Subcutaneous preadipocyte (primary cell): ENCODE results near the gene KDM6B. TPM values are rescaled to one million over a fixed set of nuclear protein-coding genes. Genes with fewer than 3 reads are reported as not detected.

Source experiments
- total RNA-seq: library from RNA; depleted of rRNA; stranded (reverse); fragments of >200 nt; gene quantifications from 2 replicates; pipeline ENCODE4 v1.2.3, GENCODE V29; 2012

The KDM6B gene
- total RNA-seq: 3.3 and 5.1 TPM in 2 replicates

GRCh38 chr17:7833795-7834541 lies at the start of gene KDM6B:
KDM6B (plus strand) TSS chr17:7834217; CDS start chr17:7845555, 11,338 bp downstream.

GRCh38 chr17:7854851-7855659 lies 21.0 kb downstream of the KDM6B start, which contains the start of gene TMEM88:
TMEM88 (plus strand) TSS chr17:7855066; CDS start chr17:7855075, 9 bp downstream.

GRCh38 chr17:7856811-7857712 lies 23.0 kb downstream of the KDM6B start, which contains the start of gene NAA38:
NAA38 (minus strand) TSS chr17:7857559; CDS start chr17:7857463, 96 bp downstream.

GRCh38 chr17:7857713-7858521 lies 23.9 kb downstream of the KDM6B start, which contains the start of gene CYB5D1:
CYB5D1 (plus strand) TSS chr17:7858003; CDS start chr17:7858135, 132 bp downstream.

Other genes with a start within 250 kb of the KDM6B start
- 0.20 TPM in 1 of 2 replicates, not detected in the other for gene SOX15, start 244.1 kb upstream of the KDM6B start, total RNA-seq
- gene FXR2, start 219.3 kb upstream of the KDM6B start, total RNA-seq: 27.6 and 35.8 TPM in 2 replicates
- gene SAT2, start 206.4 kb upstream of the KDM6B start, total RNA-seq: 19.2 and 20.9 TPM in 2 replicates
- gene SHBG, start 204.1 kb upstream of the KDM6B start, total RNA-seq: 0.37 and 0.39 TPM in 2 replicates
- not detected in 2 replicates for gene ATP1B2, start 183.3 kb upstream of the KDM6B start, total RNA-seq
- 30.9 and 46.9 TPM in 2 replicates for gene TP53, start 146.7 kb upstream of the KDM6B start, total RNA-seq
- gene WRAP53, start 145.7 kb upstream of the KDM6B start, total RNA-seq: 8.1 and 10.2 TPM in 2 replicates
- 0.37 and 0.59 TPM in 2 replicates for gene EFNB3, start 129.0 kb upstream of the KDM6B start, total RNA-seq
- 0.37 and 0.39 TPM in 2 replicates for gene DNAH2, start 116.5 kb upstream of the KDM6B start, total RNA-seq
- 0.20 TPM in 1 of 2 replicates, not detected in the other for gene TMEM88, start 20.8 kb downstream of the KDM6B start, total RNA-seq
- 61.6 and 106 TPM in 2 replicates for gene NAA38, start 23.3 kb downstream of the KDM6B start, total RNA-seq
- 8.8 and 11.5 TPM in 2 replicates for gene CYB5D1, start 23.8 kb downstream of the KDM6B start, total RNA-seq
- 58.1 and 58.4 TPM in 2 replicates for gene CHD3, start 54.6 kb downstream of the KDM6B start, total RNA-seq
- 1.1 and 2.2 TPM in 2 replicates for gene RNF227, start 82.1 kb downstream of the KDM6B start, total RNA-seq
- under 0.01 and 0.98 TPM in 2 replicates for gene KCNAB3, start 95.6 kb downstream of the KDM6B start, total RNA-seq
- 27.2 and 38.6 TPM in 2 replicates for gene TRAPPC1, start 97.7 kb downstream of the KDM6B start, total RNA-seq
- gene CNTROB, start 98.0 kb downstream of the KDM6B start, total RNA-seq: 21.7 and 28.5 TPM in 2 replicates
- under 0.01 TPM in 1 of 2 replicates, not detected in the other for gene GUCY2D, start 168.4 kb downstream of the KDM6B start, total RNA-seq
- gene ALOX15B, start 204.8 kb downstream of the KDM6B start, total RNA-seq: 0.20 and 1.8 TPM in 2 replicates